SW 1271 (cell line): Measurements from ENCODE around the gene ZNF681.
"Not testable (repeated sequence)": the region's sequence is repeated elsewhere in the genome, so short reads cannot be mapped to it uniquely, and the experiment has no call there.

Source experiments
- DNase-seq, 2 experiments: peaks; one replicate each; lab custom pipeline; 2025; lab: John Stamatoyannopoulos, UW

The ZNF681 gene

DNA sequence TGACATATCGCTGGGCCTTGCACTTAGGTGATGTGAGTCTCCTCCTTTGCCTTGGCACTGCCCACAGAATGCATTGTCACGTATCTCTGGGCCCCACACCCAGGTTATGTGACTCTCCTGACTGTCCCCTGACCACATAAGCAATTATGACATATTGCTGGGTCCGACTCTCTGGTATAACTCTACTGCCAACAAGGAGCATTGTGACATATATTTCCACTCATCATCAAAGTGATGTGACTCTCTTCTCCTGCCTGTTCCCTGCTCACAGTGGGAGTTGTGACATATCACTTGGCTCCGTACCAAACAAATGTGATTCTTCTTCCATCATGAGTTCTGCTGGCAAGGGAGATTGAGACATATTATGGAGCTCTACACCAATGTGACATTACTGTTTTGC lies 15.4 kb upstream of the ZNF681 start:
- DNase-seq = no peak

DNA sequence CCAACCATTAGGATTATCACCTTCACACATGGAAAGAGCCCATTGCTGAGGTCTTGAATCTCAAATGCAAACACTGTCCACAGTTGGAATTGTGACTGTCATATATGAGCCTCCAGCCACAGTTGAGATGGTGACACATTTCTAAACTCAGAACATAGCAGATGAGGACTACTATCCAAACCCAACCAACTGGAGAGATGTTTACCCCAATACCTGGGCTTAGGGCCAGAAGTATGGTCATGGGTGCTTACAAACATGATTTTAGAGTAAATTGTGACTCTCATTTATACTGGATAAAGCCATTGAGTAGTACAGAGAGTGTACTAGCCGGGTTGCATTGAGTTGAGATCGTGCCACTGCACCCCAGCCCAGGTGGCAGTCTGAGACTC lies 14.0 kb upstream of the ZNF681 start:
- DNase-seq = no peak

DNA sequence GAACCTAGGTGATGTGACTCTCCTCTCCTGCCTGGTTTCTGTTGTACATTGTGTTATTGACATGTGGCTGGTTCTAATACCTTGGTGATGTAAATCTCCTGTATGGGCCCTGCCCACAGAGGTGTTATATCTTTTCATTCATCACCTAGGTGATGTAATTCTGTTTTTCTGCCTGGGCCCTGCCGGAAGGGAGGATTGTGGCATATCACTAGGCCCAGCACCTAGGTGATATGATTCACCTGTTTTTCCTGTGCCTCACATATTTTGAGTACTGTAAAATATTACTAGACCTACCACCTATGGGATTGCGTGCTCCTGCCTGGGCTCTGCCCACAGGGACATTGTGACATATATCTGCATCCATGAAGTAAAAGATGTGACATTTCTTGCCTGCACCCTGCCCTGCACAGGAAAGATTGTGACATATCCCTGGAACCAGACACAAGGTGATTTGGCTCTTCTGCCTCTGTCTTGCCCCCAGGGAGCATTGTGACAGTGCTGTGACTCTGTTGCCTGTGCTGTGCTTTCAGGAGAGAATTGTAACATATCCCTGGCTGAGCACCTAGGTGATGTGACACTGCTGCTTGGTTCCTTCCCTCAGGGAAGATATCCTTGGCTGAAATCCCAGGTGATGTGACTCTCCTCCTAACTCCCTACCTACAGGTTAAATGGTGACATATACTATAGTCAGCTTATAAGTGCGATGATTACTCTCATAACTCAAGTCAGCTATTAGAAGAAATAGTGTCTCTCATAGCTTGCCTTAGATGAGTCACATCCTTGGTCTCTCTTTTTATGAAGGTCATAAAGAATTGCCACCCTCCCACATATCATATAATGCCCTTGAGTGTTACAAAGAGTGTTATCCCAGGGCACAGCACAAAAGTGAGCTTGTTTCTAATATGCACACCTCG lies 13.3 kb upstream of the ZNF681 start:
- DNase-seq = no peak

DNA sequence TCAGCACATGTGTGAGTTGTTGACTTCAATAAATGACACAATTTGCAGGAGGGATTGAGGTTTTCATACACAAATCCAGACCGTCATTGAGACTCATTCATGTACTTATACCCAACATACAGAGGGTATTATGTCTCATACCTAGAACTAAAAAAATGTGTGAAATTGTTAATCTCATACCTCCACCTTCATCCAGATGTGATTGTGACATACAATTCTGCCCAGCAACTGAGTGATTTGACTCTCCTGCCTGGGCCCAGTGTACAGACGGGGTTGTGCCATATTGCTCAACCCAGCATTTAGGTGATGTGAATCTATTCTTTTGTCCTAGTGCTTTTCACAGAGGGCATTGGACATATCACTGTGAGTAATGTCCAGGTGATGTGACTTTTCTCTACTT lies 12.6 kb upstream of the ZNF681 start:
- no peak for DNase-seq

DNA sequence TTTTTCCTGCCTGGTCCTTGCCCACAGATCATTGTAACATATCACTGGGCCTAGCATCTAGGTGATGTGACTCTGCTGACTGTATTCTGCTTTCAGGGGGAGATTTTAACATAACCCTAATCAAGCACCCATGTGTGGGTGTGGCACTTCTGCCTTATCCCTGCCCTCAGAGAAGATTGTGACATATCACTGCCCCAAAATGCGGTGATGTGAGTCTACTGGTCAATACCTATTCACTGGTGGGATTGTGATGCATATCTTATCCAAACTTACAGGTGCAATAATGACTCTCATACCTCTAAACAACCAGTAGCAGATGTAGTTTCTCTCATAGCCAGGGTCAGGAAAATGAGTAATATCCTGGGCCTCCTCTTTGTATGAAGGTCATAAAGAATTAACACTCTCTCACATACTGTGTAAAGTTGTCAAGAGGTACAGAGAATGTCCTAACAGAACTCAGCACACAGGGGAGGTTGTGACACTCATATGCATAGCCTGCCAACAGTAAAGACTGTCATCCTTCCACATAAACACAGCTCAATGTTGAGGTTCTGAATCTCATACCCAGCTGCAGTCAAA lies 12.1 kb upstream of the ZNF681 start:
- no peak for DNase-seq

DNA sequence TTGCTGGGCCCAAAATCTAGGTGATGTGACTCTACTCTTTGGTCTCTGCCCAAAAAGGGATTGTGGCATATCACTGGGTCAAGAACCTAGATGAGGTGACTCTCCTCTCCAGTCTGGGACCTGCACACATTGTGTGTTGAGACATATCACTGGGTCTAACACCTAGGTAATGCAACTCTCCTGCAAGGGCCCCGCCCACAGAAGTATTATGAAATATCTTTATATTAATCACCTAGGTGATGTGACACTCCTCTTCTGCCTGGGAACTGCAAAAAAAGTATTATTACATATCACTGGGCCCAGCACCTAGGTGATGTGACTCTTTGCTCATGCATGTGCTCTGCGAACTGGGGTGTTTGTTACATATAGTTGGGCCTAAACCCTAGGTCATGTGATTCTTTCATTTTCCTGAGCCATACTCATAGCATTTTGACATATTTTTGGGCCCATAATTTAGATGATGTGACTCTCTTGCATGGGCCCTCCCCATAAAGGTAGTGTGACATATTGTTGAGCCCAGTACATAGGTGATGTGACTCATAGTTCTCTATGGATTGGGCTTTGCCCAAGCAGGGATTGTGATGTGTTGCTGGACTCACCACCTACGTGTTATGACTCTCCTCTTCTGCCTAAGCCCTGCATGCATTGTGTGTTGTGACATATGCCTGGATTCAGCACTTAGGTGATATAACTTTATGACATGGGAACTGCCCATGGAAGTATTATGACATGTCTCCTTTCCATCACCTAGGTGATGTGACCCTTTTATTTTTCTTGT lies 11.2 kb upstream of the ZNF681 start:
- no peak for DNase-seq

DNA sequence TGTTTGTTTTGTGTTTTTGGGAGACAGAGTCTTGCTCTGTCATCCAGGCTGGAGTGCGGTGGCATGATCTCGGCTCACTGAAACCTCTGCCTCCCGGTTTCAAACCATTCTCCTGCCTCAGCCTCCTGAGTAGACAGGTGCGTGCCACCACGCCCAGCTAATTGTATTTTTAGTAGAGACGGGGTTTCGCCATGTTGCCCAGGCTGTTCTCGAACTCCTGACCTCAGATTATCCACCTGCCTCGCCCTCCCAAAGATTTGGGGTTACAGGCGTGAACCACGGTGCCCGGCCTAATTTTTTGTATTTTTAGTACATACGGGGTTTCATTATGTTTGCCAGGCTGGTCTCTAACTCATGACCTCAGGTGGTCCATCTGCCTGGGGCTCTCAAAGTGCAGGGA lies 8.3 kb upstream of the ZNF681 start:
- DNase-seq = no peak

DNA sequence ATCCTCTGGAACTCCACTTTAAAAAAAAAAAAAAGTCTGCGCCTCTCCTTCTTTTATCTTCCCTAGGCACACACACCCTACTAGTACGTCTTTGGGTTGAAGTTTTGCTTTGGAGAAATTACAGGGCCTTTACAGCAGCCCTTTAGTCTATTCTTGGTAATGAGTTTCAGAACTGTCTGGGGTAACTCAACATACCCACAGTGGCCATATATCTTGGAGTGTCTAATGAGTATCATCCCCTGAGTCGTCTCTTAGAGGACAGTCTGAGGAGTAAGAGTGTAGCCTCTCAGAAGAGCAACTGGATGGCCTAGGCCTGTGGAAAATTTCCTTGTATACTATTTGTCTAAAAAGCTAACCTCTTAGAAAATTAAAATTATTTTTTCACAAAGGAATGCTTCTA lies 6.1 kb upstream of the ZNF681 start:
- DNase-seq = no peak

DNA sequence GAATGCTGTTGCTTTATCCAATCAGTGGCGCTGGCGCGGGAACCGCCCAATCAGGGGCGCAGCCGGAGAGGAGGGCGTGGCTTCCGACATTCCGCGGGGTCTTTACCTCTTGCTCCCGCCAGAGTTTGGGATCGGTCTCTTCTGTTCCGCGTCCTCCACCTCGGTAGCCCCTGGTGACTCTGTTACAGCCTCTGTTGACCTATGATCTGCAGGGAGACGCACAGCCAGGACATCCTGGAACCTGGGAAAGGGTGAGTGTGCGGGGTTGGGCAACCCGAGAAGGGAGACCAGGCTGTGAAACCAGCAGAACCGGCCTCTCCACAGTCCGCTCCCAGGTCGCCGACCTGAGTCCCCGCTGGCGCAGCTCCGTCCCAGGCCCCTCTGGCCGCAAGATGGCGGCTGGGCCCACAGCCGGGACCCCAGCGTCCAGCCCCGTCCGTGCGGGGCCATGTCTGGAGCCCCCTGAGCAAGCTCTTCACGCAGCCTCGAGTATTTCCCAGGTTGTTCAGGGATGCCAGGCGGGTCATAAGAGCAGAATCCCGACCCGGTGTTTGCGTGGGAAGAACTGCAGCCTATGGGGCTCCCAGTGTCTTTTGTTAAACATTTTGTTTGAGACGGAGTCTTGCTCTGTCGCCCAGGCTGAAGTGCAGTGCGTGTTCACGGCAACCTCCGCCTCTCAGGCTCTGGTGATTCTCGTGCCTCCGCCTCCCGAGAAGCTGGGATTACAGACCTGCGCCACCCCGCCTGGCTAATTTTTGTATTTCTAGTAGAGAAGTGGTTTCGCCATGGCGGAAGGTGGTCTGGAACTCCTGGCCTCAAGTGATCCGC lies 4.4 kb upstream of the ZNF681 start:
- peak; percentile 18 to 50 for DNase-seq

DNA sequence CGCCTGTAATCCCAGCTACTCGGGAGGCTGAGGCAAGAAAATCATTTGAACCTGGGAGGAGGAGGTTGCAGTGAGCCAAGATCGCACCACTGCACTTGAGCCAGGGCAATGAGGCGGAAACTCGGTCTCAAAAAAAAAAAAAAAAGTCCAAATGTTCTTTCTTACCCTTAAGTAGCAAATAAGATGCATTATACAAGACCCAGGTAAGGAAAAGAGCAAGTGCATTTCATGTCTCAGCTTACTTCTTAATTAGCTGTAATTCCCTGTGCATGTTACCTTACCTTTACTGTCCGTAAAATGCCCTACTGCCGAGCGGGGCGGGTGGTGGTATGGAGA lies 3.8 kb upstream of the ZNF681 start:
- no peak for DNase-seq

DNA sequence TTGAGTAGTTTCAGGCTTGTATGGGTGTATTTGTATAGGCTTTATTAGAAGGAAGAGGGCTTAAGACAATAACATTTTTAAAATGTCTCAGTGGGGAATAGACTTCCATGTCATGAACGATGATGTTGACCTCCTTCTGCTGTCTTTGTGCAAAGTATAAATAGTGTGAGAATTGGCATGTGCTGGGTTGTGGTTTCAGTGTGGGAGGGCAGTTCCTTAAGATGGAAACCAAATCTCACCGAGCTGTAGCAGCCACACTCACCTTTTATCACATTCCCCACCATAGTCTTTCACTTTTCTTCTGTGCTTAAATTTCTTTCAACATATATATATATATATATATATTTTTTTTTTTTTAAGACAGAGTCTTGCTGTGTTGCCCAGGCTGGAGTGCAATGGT lies 1.6 kb upstream of the ZNF681 start:
- DNase-seq = not testable (repeated sequence)

DNA sequence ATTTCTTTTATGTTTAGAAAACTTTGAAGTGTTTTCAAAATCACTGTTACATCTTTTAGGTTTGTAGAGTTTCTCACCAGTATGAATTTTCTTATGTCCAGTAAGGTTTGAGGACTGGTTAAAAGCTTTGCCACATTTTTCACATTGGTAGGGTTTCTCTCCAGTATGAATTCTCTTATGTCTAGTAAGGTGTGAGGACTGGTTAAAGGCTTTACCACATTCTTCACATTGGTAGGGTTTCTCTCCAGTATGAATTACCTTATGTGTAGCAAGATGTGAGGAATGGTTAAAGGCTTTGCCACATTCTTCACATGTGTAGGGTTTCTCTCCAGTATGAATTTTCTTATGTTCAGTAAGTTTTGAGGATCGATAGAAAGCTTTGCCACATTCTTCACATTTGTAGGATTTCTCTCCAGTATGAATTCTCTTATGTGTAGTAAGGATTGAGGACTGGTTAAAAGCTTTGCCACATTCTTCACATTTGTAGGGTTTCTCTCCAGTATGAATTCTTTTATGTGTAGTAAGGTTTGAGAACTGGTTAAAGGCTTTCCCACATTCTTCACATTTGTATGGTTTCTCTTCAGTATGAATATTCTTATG lies 15.0 kb downstream of the ZNF681 start:
- not testable (repeated sequence) for DNase-seq

DNA sequence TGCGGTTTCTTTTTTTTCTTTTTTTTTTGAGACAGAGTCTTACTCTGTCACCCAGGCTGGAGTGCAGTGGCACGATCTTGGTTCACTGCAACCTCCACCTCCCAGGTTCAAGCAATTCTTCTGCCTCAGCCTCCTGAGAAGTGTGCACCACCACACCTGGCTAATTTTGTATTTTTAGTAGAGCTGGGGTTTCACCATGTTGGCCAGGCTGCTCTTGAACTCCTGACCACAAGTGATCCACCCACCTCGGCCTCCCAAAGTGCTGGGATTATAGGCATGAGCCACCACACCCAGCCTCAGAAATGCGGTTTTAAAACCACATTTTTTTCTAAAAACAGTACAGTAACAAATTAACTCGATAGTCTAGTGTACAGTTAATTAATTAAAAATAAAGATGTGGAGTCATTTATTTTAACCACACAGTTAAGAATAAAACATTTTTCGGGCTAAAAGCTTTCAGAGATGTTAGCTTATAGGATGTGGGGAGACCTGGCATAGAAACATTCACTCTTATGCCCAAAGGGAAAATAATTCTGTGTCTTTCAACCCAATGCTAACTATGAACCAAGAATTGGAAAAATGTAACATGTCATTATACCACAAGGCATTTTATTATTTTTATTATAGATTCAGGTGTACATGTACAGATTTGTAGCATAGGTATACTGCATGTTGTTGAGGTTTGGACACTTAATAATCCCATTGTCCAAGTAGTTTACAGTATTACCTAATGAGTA lies 27.8 kb downstream of the ZNF681 start:
- not testable (repeated sequence) for DNase-seq

DNA sequence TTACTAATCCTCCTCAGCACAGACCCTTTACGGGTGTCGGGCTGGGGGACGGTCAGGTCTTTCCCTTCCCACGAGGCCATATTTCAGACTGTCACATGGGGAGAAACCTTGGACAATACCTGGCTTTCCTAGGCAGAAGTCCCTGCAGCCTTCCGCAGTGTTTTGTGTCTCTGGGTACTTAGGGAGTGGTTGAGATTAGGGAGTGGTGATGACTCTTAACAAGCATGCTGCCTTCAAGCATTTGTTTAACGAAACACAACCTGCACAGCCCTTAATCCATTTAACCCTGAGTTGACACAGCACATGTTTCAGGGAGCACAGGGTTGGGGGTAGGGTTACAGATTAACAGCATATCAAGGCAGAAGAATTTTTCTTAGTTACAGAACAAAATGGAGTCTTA lies 34.5 kb downstream of the ZNF681 start:
- DNase-seq = not testable (repeated sequence)

DNA sequence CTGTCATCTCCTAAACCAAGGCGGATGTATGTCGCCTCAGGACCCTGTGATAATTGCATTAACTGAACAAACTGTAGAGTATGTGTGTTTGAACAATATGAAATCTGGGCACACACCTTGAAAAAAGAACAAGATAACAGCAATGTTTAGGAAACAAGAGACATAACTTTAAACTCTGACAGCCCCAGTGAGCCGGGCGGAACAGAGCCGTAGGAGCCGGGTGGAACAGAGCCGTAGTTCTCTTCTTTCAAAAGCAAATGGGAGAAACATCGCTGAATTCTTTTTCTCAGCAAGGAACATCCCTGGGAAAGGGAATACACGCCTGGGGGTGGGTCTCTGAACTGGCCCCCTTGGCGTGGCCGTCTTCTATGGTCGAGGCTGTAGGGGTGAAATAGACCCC lies 39.9 kb downstream of the ZNF681 start:
- DNase-seq = no peak

DNA sequence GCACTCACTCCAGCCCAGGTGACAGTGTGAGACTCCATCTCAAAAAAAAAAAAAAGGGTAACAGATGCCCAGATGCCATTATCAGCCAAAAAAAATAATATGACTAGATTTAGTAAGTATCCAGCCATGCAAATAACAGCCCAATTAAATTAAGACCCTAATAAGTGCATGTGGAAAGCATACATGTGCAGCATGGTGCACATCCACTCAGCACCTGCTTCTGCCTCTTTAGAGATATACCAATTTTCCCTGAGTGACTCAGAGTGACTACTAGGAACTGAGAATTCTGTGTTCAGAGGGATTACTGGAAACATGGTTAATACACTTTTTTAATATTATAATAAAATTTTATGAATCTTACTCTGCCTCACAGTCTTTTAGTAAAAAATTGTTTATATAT lies 41.9 kb downstream of the ZNF681 start:
- DNase-seq = no peak

DNA sequence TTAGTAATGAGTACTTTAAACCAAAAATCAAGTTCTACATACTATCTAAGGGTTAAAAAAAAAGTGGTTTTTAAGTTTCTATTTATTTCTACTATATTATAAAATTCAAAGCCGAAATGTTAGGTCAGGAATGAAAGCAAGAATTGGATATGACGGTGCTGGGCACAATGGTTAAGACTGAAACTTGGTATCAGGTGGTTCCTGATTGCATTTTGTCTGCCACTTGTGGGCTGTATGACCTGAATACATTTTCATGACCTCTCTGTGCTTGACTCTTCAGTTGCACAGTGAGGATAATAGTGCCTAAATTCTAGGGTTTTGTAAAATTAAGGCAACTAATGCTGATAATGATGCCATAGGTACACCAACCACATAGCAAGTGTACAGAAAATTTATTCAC lies 49.3 kb downstream of the ZNF681 start:
- no peak for DNase-seq

DNA sequence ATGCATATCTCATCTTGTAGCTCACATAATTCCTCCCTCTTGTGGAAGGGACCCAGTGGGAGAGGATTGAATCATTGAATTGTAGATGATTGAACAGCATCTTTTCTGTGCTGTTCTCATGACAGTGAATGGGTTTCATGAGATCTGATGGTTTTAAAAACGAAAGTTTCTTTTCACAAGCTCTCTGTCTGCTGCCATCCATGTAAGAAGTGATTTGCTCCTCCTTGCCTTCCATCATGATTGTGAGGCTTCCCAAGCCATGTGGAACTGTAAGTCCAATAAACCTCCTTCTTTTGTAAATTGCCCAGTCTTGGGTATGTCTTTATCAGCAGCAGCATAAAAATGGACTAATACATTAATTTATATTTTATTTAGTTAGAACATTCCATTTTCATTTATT lies 52.0 kb downstream of the ZNF681 start:
- DNase-seq = no peak

DNA sequence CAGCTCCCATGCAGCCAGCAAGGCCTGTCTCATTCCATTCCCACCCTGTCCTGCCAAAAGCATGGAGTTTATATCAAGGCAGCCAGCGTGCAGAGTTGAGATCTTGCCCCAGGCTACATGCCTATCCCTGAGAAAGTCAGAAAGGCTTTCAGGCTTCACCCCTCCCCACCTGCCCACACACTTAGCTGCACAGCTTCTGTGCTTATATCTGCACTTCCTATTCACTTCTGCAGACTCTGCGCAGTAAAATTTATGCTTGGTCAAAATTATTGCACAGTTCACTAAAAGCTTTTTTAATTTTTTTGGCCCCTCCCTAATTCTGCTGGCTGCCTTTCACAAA lies 59.2 kb downstream of the ZNF681 start:
- no peak for DNase-seq

DNA sequence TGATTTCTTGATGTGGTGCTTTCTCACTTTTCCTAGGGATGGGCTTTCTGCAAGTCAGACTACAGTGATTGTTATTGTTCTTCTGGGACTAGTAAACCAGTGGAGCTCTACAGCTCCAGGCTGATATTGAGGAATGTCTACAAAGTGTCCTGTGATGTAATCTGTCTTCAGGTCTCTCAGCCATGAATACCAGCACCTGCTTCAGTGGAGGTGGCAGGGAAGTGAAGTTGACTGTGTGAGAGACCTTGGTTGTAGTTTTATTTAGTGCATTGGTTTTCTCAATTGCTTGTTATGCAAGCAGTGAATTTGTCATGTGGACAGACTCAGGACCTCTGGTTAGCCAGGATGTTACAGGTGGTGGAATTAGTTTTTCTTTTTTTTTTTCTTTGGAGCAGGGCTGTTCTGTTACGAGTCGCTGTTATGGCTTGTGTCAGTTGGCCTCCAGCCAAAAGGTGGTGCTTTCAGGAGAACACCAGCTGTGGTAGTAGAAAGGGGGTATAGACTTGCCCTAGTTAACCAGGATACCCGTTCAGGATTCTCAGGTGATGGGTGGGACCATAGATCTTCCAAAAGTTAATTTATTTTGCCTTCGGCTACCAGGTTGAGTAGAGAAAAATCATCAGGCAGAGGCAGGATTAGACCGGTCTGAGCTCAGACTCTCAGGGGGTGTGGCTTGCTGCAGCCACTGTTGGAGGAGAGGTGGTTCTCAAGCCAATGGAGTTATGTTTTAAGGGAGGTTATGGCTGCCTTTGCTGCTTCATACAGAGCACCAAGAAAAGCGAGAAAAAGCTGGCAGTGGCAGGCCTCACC lies 59.8 kb downstream of the ZNF681 start:
- DNase-seq = no peak
